Rectal smooth muscle tissue (tissue), 1 donor: ENCODE data around the gene SLC24A5.

Experiments
- H3K27ac ChIP-seq: one replicate; pipeline ENCODE4 v1.7.0; 2013; ENCODE audit warnings: low read depth, low read length, inconsistent platforms
- H3K27me3 ChIP-seq: one replicate; pipeline ENCODE4 v1.7.0; 2013; ENCODE audit warnings: low read length; ENCODE audit not compliant: control insufficient read depth, insufficient read depth
- H3K36me3 ChIP-seq: one replicate; pipeline ENCODE4 v1.7.0; 2013; ENCODE audit warnings: low read length; ENCODE audit not compliant: control insufficient read depth, insufficient read depth
- H3K4me1 ChIP-seq: one replicate; pipeline ENCODE4 v1.7.0; 2013; ENCODE audit warnings: low read length; ENCODE audit not compliant: control insufficient read depth, insufficient read depth
- H3K4me3 ChIP-seq: one replicate; pipeline ENCODE4 v1.7.0; 2013; ENCODE audit warnings: low read length
- H3K9ac ChIP-seq: one replicate; pipeline ENCODE4 v1.7.0; 2013; ENCODE audit warnings: low read length

SLC24A5 gene

DNA sequence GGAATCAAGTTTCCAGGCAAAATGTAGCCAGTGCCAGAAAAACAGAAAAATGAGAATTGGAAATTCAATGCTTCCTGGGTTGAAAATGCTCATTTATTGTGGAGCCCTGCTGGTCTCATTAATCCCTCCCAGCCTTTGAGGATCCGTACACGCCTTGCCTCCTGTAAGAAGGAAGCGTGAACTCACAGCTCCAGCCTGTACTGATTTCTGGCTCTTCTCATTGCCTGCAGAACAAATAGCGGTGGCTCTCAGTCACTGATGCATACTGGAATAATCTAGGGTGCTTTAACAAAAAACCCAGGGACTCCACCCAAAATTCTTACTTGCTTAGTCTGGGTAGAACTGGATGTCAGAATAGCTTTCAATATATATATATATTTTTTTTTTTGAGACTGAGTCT lies 29.3 kb upstream of the SLC24A5 start:
- Histone ChIP-seq H3K36me3 (no peaks in the 10 kb centered on the region), H3K27me3 (no peaks in the 10 kb centered on the region), H3K27ac (no peak overlapping the region)

DNA sequence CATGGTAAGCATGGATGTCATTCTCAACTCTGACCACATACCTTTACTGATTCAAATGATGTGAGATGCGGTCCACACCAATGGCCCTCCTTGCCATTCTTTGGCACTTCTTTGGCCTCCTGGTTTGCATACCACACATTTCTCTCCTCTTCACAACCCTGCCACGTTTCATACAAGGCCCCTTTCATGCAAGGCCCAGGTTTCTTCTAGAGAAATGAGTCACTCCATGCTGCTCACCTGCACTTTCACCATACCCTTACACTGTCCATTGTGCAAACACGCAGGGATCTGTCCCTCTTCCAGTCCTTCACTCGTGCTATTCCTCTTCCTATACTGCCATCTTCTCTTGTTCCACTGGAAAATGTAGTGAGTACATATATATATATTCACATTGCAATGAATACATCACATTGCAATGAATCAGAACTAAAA lies 24.4 kb upstream of the SLC24A5 start:
- H3K9ac ChIP-seq, result no peak overlapping the region
- no peak overlapping the region for H3K27ac ChIP-seq
- H3K4me3 ChIP-seq, result no peak overlapping the region
- no peaks in the 10 kb centered on the region for H3K36me3 ChIP-seq
- H3K27me3 ChIP-seq, result no peaks in the 10 kb centered on the region
- H3K4me1 ChIP-seq, result no peaks in the 10 kb centered on the region

More for the DNA sequence above, 29.3 kb upstream of the SLC24A5 start:
- no peaks in the 10 kb centered on the region for H3K4me1 ChIP-seq
- H3K9ac ChIP-seq, result no peak overlapping the region
- no peak overlapping the region for H3K4me3 ChIP-seq

DNA sequence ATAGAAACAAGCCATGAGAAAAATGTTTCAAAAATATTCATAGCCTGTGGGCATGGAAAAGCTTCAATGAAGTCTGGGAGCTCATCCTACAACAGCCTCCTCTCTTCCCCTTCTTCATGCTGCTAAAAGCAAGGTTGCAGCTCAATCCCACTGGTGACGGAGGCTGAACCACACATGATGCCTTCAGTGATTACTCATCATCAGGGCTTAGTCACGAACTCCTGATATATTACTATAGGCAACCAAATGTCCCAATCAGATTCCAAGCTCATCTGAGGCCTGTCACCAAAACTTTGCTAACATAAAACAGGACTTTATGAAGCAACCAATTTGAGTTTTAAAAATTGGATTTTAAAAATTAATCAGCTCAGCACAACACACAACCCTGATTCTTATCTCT lies 24.0 kb upstream of the SLC24A5 start:
- H3K27ac ChIP-seq, result no peak overlapping the region
- H3K36me3 ChIP-seq, result no peaks in the 10 kb centered on the region
- H3K27me3 ChIP-seq, result no peaks in the 10 kb centered on the region
- no peak overlapping the region for H3K4me3 ChIP-seq
- no peak overlapping the region for H3K9ac ChIP-seq
- no peaks in the 10 kb centered on the region for H3K4me1 ChIP-seq

DNA sequence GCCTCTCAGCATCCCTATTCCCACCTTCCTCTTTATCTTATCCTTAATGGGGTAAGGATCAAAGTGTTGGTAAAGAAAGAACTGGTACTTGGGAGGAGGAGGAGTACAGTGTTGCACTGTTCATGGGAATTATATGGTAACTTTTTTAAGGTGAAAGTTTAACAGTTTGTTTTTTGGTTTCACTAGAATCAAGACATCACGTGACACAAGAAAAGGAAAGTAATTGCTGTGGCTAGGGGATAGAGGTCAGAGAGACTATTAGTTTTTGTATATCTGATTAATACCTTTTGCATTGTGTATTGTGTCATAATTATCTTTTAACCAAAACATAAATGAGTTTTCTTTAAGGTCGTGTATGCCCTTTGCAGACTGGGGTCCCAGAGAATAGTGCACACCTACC lies 23.5 kb upstream of the SLC24A5 start:
- Histone ChIP-seq H3K9ac (no peak overlapping the region), H3K27ac (no peak overlapping the region), H3K4me3 (no peak overlapping the region), H3K4me1 (no peaks in the 10 kb centered on the region), H3K27me3 (no peaks in the 10 kb centered on the region), H3K36me3 (no peaks in the 10 kb centered on the region)

GRCh38 chr15:48101376-48101961 lies 19.3 kb upstream of the SLC24A5 start:
- no peaks in the 10 kb centered on the region for H3K4me1 ChIP-seq
- H3K27ac ChIP-seq, result no peak overlapping the region
- no peak overlapping the region for H3K4me3 ChIP-seq
- H3K9ac ChIP-seq, result no peak overlapping the region
- H3K27me3 ChIP-seq, result no peaks in the 10 kb centered on the region
- no peaks in the 10 kb centered on the region for H3K36me3 ChIP-seq

GRCh38 chr15:48102167-48102566 lies 18.6 kb upstream of the SLC24A5 start:
- Histone ChIP-seq H3K36me3 (no peaks in the 10 kb centered on the region), H3K27me3 (no peaks in the 10 kb centered on the region), H3K4me1 (no peaks in the 10 kb centered on the region), H3K9ac (no peak overlapping the region), H3K27ac (no peak overlapping the region), H3K4me3 (no peak overlapping the region)

DNA sequence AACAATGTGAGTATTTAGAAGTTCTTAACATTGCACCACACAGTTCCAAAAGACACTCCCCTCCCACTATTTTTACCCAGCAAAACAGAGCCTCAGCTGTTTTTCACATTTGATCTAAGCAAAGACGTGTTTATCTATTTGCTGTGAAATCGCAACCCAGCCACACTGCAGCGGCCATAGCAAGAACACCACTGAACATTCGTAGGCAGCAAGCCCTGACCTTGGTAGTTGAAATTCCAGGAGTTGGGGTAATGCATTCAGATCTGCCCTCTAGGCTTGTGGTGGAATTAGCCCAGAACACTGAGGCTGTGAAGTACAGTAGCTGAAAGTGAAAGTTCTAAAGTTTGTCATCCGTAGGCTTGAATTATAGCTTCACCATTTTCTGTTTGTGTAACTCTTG lies 17.1 kb upstream of the SLC24A5 start:
- Histone ChIP-seq H3K27ac (no peak overlapping the region), H3K4me3 (no peak overlapping the region), H3K4me1 (no peaks in the 10 kb centered on the region), H3K9ac (no peak overlapping the region), H3K36me3 (no peaks in the 10 kb centered on the region), H3K27me3 (no peaks in the 10 kb centered on the region)

DNA sequence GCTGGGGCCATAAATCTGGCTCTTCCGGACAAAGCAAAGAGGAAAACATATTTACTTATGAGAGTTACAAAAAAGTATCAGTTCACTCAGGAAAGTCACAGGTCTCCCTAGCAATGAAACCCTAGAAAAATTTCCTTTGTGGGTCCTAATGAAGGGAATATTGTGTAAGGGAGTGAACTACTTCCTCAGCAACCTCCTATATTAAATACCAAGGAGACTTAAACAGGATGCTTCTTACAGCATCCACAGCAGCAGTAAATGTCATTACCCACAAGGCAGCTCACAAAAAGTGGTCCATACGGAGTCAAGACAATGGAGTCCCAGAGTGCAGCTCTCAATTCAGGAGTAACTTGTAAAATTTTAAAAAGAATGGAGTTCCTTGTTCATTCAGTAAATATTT lies 14.9 kb upstream of the SLC24A5 start:
- H3K27ac ChIP-seq, result no peak overlapping the region
- H3K36me3 ChIP-seq, result no peaks in the 10 kb centered on the region
- no peak overlapping the region for H3K9ac ChIP-seq

DNA sequence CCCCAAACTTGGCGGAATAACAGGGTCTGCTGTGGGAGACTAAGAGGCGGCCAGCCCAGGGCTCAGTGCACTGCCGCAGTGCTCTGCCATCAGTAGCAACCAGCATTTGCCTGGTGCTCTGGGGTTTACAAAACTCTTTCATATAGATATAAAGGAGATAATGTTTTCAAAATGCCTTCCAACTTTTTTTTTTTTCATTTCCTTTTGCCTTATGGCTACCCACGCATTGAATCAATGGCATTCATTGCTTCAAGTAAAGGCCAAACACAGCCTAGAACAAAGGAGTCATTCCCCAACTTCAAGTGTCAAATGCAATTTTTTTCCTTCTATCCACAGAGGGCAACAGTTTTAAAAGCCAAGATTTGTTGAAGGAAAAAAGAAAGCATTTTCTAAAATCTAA lies 11.6 kb upstream of the SLC24A5 start:
- H3K4me1 ChIP-seq, result no peaks in the 10 kb centered on the region
- no peak overlapping the region for H3K9ac ChIP-seq
- no peak overlapping the region for H3K27ac ChIP-seq
- H3K4me3 ChIP-seq, result no peak overlapping the region
- H3K36me3 ChIP-seq, result no peaks in the 10 kb centered on the region
- no peaks in the 10 kb centered on the region for H3K27me3 ChIP-seq

More for the DNA sequence above, 14.9 kb upstream of the SLC24A5 start:
- no peak overlapping the region for H3K4me3 ChIP-seq
- H3K27me3 ChIP-seq, result no peaks in the 10 kb centered on the region
- no peaks in the 10 kb centered on the region for H3K4me1 ChIP-seq

GRCh38 chr15:48109856-48110531 lies 10.8 kb upstream of the SLC24A5 start:
- H3K27ac ChIP-seq, result no peak overlapping the region
- H3K4me3 ChIP-seq, result no peak overlapping the region
- H3K27me3 ChIP-seq, result no peaks in the 10 kb centered on the region
- H3K36me3 ChIP-seq, result no peaks in the 10 kb centered on the region
- no peak overlapping the region for H3K9ac ChIP-seq
- no peaks in the 10 kb centered on the region for H3K4me1 ChIP-seq

- Histone ChIP-seq H3K27me3 (no peaks in the 10 kb centered on the region), H3K27ac (no peak overlapping the region), H3K36me3 (no peaks in the 10 kb centered on the region), H3K9ac (no peak overlapping the region), H3K4me1 (no peaks in the 10 kb centered on the region), H3K4me3 (no peak overlapping the region)
Observed at GRCh38 chr15:48112242-48112641, 8.5 kb upstream of the SLC24A5 start.

DNA sequence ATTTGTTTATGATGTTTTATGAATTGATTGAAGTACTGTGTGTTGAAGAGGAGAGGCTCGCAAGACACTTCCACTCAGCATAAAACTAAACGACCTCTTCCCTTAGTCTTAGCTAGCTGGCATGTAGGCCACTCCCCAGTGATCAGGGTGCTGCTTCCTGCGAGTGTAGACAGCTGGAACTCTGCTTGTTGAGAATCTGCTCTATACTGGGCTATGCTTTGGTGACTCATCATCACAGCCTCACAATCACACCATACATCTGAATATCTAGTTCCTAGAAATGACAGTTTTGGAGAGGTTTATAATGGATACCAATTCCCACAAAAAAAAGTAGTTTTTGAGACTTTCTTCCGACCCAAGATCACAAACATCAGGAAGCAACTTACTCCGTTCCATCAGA lies 1.5 kb upstream of the SLC24A5 start:
- no peaks in the 10 kb centered on the region for H3K27me3 ChIP-seq
- H3K36me3 ChIP-seq, result no peaks in the 10 kb centered on the region
- H3K4me1 ChIP-seq, result no peaks in the 10 kb centered on the region
- H3K9ac ChIP-seq, result no peak overlapping the region
- H3K4me3 ChIP-seq, result no peak overlapping the region
- no peak overlapping the region for H3K27ac ChIP-seq

DNA sequence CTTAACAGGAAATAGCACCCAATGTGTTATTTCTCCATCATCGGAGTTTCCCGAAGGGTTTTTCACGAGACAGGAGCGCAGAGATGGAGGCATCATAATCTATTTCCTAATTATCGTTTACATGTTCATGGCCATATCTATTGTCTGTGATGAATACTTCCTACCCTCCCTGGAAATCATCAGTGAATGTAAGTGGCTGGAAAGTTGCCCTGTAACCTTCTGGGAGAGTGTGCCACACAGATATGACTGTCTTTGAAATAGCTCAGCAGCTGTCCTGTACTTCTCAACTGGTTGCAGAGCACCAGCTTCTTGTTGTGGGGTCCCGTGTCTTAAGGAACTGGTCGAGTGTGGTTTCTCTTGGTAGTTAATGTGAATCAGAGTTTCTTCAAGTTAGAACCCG lies 1.1 kb downstream of the SLC24A5 start:
- Histone ChIP-seq H3K27ac (no peak overlapping the region), H3K27me3 (no peaks in the 10 kb centered on the region), H3K4me1 (no peaks in the 10 kb centered on the region), H3K4me3 (no peak overlapping the region), H3K36me3 (no peaks in the 10 kb centered on the region), H3K9ac (no peak overlapping the region)
